T-helper 1 cell treated with Interleukin-12 subunit alpha and Interleukin-12 subunit beta and Interleukin-4 antibody, amounts not matched to agents 30 μg/mL and 1 μg/mL, for 36 hours (primary cell): ENCODE measurements around the gene TYMS.
A peak's percentile ranks its signal among the peaks of the same experiment; 100 is the strongest.

ENCODE experiments used
- H3K27ac Mint-ChIP-seq: one replicate; pipeline ENCODE4 v1.8.0; 2021; ENCODE audit warnings: mild to moderate bottlenecking, mixed read lengths
- H3K27me3 Mint-ChIP-seq: one replicate; pipeline ENCODE4 v1.8.0; 2021; ENCODE audit warnings: low read depth, mixed read lengths
- H3K36me3 Mint-ChIP-seq: one replicate; pipeline ENCODE4 v1.8.0; 2021; ENCODE audit warnings: low read depth, mixed read lengths
- H3K4me1 Mint-ChIP-seq: one replicate; pipeline ENCODE4 v1.8.0; 2021; ENCODE audit warnings: low read depth, mixed read lengths
- H3K4me3 Mint-ChIP-seq: one replicate; pipeline ENCODE4 v1.8.0; 2021; ENCODE audit warnings: mild to moderate bottlenecking, moderate library complexity, mixed read lengths
- H3K9me3 Mint-ChIP-seq: one replicate; pipeline ENCODE4 v1.8.0; 2021; ENCODE audit warnings: mixed read lengths

The TYMS gene

DNA sequence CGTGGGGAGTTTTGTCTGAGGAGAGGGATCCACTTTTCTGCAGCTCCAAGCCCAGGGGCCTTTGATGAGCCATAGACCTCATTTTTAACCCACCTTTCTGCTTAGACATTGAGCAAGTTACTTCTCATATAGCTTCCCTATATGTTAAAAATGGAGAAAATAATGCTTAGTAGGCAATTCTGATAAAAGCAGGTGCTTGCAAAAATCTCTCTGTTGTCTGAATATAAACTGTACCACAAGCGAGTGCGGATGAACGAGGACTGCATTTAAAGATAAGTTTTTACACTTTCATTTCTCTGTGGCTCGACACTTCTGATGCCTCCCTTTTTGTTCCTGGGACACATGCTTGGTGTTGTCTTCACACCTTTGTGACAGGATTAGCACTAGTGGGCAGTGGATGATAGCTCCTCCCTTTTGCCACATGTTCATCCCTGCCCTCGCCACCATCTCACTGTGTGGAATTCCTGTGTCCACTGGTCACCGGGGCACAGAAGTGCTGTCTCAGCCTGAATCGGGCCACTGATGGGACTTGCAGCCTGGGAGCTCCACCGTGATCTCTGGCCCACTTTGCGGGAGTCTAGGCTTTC, 1.6 kb downstream of the TYMS start:
- peak overlapping the region; percentile 93 for H3K4me3 Mint-ChIP-seq
- H3K36me3 Mint-ChIP-seq = peaks cover 39% of the 10 kb centered on the region
- no peaks in the 10 kb centered on the region for H3K27me3 Mint-ChIP-seq
- peaks cover 3% of the 10 kb centered on the region for H3K9me3 Mint-ChIP-seq
- peaks cover 33% of the 10 kb centered on the region for H3K4me1 Mint-ChIP-seq
- peak overlapping the region; percentile 92 for H3K27ac Mint-ChIP-seq

DNA sequence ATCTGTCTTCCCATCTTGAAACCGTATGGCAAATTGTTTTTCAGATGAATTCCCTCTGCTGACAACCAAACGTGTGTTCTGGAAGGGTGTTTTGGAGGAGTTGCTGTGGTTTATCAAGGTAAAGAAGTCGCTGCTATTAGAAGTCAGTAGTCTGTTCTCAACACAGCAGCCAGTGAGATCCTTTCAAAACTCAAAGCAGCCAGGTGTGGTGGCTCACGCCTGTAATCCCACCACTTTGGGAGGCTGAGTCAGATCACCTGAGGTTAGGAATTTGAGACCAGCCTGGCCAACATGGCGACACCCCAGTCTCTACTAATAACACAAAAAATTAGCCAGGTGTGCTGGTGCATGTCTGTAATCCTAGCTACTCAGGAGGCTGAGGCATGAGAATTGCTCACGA, 2.1 kb downstream of the TYMS start:
- H3K36me3 Mint-ChIP-seq = peaks cover 39% of the 10 kb centered on the region
- H3K27ac Mint-ChIP-seq = peak overlapping the region; percentile 92
- H3K4me1 Mint-ChIP-seq = peaks cover 33% of the 10 kb centered on the region
- H3K27me3 Mint-ChIP-seq = no peaks in the 10 kb centered on the region
- peak overlapping the region; percentile 93 for H3K4me3 Mint-ChIP-seq
- peaks cover 3% of the 10 kb centered on the region for H3K9me3 Mint-ChIP-seq

DNA sequence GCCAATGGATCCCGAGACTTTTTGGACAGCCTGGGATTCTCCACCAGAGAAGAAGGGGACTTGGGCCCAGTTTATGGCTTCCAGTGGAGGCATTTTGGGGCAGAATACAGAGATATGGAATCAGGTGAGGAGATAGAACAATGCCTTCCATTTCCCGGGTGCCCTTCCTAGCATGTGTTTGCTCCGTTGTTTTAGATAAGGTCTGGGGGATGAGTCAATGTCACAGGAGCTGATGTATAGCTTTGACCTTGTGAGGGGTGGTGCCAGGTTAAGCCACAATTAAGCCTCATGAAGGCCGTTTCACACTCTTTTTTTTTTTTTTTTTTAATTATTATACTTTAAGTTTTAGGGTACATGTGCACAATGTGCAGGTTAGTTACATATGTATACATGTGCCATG, 4.7 kb downstream of the TYMS start:
- Mint-ChIP-seq H3K9me3 (peaks cover 3% of the 10 kb centered on the region), H3K36me3 (peaks cover 46% of the 10 kb centered on the region), H3K27ac (no peak overlapping the region)

DNA sequence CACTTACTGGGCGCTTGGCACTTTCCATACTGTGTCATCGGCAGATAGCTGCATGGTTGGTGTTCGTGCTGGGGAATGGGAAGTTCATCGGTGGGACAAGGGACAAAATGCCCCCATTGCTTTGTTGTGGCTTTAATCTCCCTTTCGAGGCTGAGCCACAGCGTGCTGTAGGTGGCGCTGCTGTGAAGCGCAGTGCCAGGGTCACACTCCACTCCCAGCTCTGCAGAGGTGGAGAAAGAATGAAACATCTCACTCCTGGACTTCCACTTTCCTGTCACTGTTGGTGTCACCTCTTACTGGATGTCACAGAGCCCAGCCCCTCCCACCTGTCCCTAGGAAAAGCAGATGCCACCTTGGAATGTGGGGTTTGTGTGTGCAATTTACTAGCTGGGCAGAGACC, 8.7 kb downstream of the TYMS start:
- Mint-ChIP-seq H3K4me1 (peaks cover 16% of the 10 kb centered on the region), H3K27ac (peak overlapping the region; percentile 62), H3K4me3 (no peak overlapping the region), H3K27me3 (no peaks in the 10 kb centered on the region), H3K36me3 (peaks cover 50% of the 10 kb centered on the region), H3K9me3 (peaks cover 3% of the 10 kb centered on the region)

More for the DNA sequence above, 4.7 kb downstream of the TYMS start:
- Mint-ChIP-seq H3K4me1 (peaks cover 35% of the 10 kb centered on the region), H3K4me3 (no peak overlapping the region), H3K27me3 (no peaks in the 10 kb centered on the region)

DNA sequence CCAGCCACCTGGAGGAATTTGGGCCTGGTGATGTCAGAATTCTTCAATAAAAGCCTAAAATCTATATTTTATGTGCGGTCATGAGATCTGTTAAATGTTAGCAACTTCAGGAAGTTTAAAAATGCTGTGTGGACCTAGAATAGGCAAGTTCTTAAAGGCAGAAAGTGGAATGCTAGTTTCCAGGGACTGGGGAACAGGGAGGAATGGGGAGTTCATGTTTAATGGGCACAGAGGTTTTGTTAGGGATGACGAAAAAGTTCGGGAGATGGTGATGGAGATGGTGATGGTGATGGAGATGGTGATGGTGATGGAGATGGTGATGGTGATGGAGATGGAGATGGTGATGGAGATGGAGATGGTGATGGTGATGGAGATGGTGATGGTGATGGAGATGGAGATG, 9.2 kb downstream of the TYMS start:
- H3K4me1 Mint-ChIP-seq = peaks cover 13% of the 10 kb centered on the region
- no peak overlapping the region for H3K4me3 Mint-ChIP-seq
- H3K36me3 Mint-ChIP-seq = peaks cover 49% of the 10 kb centered on the region
- peak overlapping the region; percentile 62 for H3K27ac Mint-ChIP-seq
- no peaks in the 10 kb centered on the region for H3K27me3 Mint-ChIP-seq
- no peaks in the 10 kb centered on the region for H3K9me3 Mint-ChIP-seq

DNA sequence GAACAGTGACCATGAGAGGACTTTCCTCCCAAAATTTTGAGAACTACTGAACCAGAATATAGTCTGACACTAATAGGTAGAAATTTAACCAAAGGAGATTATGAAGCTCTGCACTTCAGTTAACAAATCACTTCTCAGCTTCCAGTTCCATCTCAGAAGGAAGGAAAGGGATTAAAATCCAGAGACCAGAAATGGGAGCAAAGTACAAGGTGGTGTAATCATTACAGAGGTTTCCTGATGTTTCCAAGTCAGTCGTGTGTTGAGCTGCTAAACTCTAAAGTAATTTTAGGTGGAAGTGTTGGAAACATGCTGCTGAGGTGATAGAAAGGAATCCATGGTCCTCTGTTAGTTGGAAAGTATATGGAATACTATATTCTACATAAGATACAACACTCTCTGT, 10.8 kb downstream of the TYMS start:
- H3K27me3 Mint-ChIP-seq = no peaks in the 10 kb centered on the region
- peaks cover 11% of the 10 kb centered on the region for H3K4me1 Mint-ChIP-seq
- H3K9me3 Mint-ChIP-seq = no peaks in the 10 kb centered on the region
- no peak overlapping the region for H3K4me3 Mint-ChIP-seq
- H3K36me3 Mint-ChIP-seq = peaks cover 47% of the 10 kb centered on the region
- no peak overlapping the region for H3K27ac Mint-ChIP-seq

DNA sequence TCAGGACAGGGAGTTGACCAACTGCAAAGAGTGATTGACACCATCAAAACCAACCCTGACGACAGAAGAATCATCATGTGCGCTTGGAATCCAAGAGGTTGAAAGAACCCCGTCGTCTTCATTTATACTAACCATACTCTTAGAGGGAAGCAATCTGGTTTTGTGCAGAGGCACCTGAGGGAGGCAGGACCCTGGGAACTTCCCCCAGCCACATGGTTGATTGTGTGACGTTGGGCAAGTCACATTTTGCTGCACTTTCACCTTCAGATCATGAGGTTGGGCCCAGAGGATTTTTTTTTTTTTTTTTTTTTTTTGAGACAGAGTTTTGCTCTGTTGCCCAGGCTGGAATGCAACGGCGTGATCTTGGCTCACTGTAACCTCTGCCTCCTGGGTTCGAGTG, 11.6 kb downstream of the TYMS start:
- H3K4me1 Mint-ChIP-seq = peaks cover 10% of the 10 kb centered on the region
- no peaks in the 10 kb centered on the region for H3K9me3 Mint-ChIP-seq
- H3K4me3 Mint-ChIP-seq = no peak overlapping the region
- H3K27me3 Mint-ChIP-seq = no peaks in the 10 kb centered on the region
- H3K27ac Mint-ChIP-seq = no peak overlapping the region
- H3K36me3 Mint-ChIP-seq = peaks cover 46% of the 10 kb centered on the region

DNA sequence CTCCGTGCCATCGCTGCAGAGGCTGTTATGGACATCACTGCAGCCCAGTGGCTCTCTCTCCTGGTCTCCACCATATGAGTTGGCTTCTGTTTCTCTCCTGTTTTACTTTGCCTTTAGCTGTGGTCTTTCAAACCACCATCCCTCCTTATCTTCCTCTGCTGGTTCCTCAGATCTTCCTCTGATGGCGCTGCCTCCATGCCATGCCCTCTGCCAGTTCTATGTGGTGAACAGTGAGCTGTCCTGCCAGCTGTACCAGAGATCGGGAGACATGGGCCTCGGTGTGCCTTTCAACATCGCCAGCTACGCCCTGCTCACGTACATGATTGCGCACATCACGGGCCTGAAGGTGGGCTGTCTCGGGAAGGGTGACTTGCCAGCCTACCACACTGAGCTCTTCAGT, 13.1 kb downstream of the TYMS start:
- Mint-ChIP-seq H3K36me3 (peaks cover 50% of the 10 kb centered on the region), H3K27me3 (no peaks in the 10 kb centered on the region), H3K4me3 (no peak overlapping the region), H3K27ac (peak overlapping the region; percentile 10), H3K9me3 (no peaks in the 10 kb centered on the region), H3K4me1 (peaks cover 10% of the 10 kb centered on the region)

DNA sequence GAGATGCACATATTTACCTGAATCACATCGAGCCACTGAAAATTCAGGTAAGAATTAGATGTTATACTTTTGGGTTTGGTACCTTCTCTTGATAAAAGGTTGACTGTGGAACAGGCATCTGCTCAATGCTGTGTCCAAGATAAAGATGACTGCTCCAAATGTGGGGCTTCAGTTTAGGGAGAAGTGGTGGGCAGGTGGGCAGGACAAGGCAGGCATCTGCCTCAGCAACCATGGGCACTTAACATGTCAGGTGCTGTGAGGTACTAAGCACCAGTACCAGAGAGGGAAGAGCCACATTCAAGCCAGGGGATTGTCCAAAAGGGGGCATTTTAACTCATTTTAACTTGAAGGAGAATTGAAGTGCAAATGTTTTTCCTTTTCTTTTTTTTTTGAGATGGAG, 14.0 kb downstream of the TYMS start:
- Mint-ChIP-seq H3K4me3 (no peak overlapping the region), H3K27ac (peak overlapping the region; percentile 24), H3K27me3 (no peaks in the 10 kb centered on the region), H3K36me3 (peaks cover 50% of the 10 kb centered on the region), H3K4me1 (peaks cover 5% of the 10 kb centered on the region), H3K9me3 (no peaks in the 10 kb centered on the region)

DNA sequence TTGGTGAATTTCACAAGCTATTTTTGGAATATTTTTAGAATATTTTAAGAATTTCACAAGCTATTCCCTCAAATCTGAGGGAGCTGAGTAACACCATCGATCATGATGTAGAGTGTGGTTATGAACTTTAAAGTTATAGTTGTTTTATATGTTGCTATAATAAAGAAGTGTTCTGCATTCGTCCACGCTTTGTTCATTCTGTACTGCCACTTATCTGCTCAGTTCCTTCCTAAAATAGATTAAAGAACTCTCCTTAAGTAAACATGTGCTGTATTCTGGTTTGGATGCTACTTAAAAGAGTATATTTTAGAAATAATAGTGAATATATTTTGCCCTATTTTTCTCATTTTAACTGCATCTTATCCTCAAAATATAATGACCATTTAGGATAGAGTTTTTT, 15.9 kb downstream of the TYMS start:
- Mint-ChIP-seq H3K27ac (no peak overlapping the region), H3K27me3 (no peaks in the 10 kb centered on the region), H3K4me3 (no peak overlapping the region), H3K36me3 (peaks cover 48% of the 10 kb centered on the region), H3K4me1 (peaks cover 7% of the 10 kb centered on the region), H3K9me3 (no peaks in the 10 kb centered on the region)

DNA sequence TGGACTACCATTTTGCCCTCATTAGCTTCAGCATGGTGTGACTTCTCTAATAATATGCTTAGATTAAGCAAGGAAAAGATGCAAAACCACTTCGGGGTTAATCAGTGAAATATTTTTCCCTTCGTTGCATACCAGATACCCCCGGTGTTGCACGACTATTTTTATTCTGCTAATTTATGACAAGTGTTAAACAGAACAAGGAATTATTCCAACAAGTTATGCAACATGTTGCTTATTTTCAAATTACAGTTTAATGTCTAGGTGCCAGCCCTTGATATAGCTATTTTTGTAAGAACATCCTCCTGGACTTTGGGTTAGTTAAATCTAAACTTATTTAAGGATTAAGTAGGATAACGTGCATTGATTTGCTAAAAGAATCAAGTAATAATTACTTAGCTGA, 16.3 kb downstream of the TYMS start:
- Mint-ChIP-seq H3K27ac (no peak overlapping the region), H3K27me3 (no peaks in the 10 kb centered on the region), H3K4me3 (no peak overlapping the region), H3K4me1 (peaks cover 5% of the 10 kb centered on the region), H3K9me3 (no peaks in the 10 kb centered on the region), H3K36me3 (peaks cover 47% of the 10 kb centered on the region)

DNA sequence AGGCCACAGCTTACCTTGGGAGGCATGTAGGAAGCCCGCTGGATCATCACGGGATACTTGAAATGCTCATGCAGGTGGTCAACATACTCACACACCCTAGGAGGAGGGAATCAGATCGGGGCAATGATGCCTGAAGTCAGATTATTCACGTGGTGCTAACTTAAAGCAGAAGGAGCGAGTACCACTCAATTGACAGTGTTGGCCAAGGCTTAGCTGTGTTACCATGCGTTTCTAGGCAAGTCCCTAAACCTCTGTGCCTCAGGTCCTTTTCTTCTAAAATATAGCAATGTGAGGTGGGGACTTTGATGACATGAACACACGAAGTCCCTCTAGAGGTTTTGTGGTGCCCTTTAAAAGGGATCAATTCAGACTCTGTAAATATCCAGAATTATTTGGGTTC, 17.9 kb downstream of the TYMS start:
- Mint-ChIP-seq H3K36me3 (peaks cover 45% of the 10 kb centered on the region), H3K4me3 (no peak overlapping the region), H3K4me1 (peaks cover 5% of the 10 kb centered on the region), H3K27me3 (no peaks in the 10 kb centered on the region), H3K27ac (peak overlapping the region; percentile 45), H3K9me3 (no peaks in the 10 kb centered on the region)

DNA sequence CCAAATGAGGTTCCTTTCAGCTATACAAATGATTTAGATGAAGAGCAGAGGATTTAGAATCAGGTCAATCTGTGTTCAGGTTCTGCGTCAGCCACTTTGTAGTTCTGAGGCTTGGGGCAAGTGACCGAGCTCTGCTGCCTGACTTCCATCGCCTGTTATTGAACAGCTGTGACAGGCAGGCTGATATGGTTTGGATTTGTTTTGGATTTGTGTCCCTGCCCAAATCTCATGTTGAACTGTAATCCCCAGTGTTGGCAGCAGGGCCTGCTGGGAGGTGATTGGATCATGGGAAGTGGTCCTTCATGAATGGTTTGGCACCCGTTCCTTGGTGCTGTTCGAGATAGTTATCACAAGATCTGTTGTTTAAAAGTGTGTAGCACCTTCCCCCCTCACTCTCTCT, 18.6 kb downstream of the TYMS start:
- H3K27ac Mint-ChIP-seq = no peak overlapping the region
- no peaks in the 10 kb centered on the region for H3K9me3 Mint-ChIP-seq
- H3K36me3 Mint-ChIP-seq = peaks cover 41% of the 10 kb centered on the region
- no peaks in the 10 kb centered on the region for H3K27me3 Mint-ChIP-seq
- H3K4me3 Mint-ChIP-seq = no peak overlapping the region
- peaks cover 7% of the 10 kb centered on the region for H3K4me1 Mint-ChIP-seq

DNA sequence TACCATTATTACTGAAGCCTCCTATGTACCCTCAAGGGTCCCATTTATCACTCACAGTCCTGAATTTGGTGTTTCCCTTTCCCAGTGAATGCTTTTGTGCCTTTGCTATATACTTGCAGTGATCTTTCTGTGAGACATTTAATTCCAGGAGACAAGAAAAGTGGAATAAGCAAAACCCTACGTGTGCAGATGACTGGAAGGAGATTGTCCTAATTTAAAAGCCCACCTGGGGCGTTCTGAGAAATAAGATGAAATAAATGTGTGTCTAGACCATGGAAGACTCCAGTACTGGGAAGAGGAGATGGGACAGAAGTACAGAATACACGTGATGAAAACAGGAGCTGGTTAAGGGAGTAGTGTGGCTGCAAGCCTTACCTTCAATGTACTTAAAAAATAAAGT, 19.3 kb downstream of the TYMS start:
- H3K27ac Mint-ChIP-seq = no peak overlapping the region
- H3K36me3 Mint-ChIP-seq = peaks cover 42% of the 10 kb centered on the region
- H3K9me3 Mint-ChIP-seq = no peaks in the 10 kb centered on the region
- H3K27me3 Mint-ChIP-seq = no peaks in the 10 kb centered on the region
- peaks cover 14% of the 10 kb centered on the region for H3K4me1 Mint-ChIP-seq
- no peak overlapping the region for H3K4me3 Mint-ChIP-seq

DNA sequence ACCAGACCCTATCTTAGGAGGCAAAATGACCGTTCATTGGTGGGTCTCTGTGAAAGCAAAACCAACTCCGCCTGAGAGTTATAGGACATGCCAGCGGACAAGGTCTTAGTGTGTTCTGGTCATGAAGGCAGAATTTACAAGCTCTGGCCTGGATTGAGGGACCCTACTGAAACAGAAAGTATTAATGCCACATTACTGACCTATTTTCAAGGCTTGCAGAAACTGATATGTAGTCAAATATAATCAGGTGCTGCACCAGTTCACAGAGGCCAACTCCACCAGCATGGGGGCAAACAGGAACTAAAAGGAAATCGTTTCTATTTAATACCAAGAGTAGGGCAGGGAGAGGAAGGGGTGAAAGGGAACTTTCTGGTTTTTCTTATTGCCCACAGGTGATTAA, 19.7 kb downstream of the TYMS start:
- H3K4me3 Mint-ChIP-seq = no peak overlapping the region
- H3K9me3 Mint-ChIP-seq = no peaks in the 10 kb centered on the region
- H3K36me3 Mint-ChIP-seq = peaks cover 43% of the 10 kb centered on the region
- H3K27me3 Mint-ChIP-seq = no peaks in the 10 kb centered on the region
- H3K27ac Mint-ChIP-seq = no peak overlapping the region
- H3K4me1 Mint-ChIP-seq = peaks cover 18% of the 10 kb centered on the region

DNA sequence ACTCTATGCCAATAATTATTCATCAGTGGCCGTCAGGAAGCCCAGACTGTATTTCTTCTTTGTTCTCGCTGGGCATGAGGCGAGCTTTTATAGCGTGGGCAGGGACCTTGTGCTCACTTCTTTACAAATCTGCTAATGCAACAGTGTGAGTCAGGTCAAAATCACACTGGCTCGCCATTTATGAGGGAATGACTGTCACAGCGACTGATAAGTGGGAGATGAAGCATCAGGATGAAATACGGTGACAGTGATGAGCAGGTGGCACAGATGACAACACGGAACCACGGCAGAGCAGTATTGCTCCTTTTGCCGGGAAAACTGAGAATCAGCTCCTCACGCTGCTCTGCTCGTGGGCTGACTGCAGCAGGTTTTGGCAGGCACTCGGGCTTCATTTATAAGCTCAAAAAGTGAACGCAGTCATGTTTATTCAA, 20.5 kb downstream of the TYMS start:
- Mint-ChIP-seq H3K27me3 (no peaks in the 10 kb centered on the region), H3K9me3 (no peaks in the 10 kb centered on the region), H3K4me3 (no peak overlapping the region), H3K4me1 (peaks cover 23% of the 10 kb centered on the region), H3K27ac (no peak overlapping the region), H3K36me3 (peaks cover 40% of the 10 kb centered on the region)
